DMS79 (cell line): ENCODE results near the gene PTPN23.
A peak's percentile ranks its signal among the peaks of the same experiment; 100 is the strongest.
"Not testable (repeated sequence)": the region's sequence is repeated elsewhere in the genome, so short reads cannot be mapped to it uniquely, and the experiment has no call there.

Experiments used
- DNase-seq: peaks from one replicate; lab custom pipeline; 2025; lab: John Stamatoyannopoulos, UW

PTPN23 gene

DNA sequence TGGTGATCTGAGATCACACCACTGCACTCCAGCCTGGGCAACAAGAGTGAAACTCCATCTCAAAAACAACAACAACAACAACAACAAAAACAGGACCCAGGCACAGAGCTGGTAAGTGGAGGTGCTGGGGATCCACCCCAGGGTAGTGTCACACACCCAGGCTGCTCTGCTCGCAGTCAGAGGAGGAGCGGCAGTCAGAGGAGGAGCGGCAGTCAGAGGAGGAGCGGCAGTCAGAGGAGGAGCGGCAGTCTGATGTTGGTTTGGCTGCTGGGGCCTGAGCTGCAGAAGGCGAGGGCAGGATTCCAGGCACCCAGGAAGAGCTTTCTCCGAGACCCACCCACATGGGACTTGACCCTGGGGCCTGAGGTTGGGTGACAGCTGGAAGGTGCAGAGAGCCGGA is 10.8 kb upstream of the PTPN23 start:
- DNase-seq: not testable (repeated sequence)

GRCh38 chr3:47370887-47371697 is 9.7 kb upstream of the PTPN23 start:
- no peak for DNase-seq

DNA sequence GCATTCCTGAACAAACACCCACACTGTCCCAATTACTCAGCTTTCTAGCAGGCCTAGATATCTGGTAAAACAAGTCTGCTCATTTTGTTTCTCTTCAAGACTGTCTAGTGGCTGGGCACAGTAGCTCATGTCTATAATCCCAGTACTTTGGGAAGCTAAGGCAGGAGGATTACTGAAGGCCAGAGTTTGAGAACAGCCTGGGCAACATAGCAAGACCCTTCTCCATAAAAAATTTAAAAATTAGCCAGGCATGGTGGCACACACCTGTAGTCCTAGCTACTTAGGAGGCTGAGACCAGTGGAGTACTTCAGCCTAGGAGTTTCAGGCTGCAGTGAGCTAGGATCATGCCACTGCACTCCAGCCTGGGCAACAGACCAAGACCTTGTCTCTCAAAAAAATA is 6.2 kb upstream of the PTPN23 start:
- no peak for DNase-seq

DNA sequence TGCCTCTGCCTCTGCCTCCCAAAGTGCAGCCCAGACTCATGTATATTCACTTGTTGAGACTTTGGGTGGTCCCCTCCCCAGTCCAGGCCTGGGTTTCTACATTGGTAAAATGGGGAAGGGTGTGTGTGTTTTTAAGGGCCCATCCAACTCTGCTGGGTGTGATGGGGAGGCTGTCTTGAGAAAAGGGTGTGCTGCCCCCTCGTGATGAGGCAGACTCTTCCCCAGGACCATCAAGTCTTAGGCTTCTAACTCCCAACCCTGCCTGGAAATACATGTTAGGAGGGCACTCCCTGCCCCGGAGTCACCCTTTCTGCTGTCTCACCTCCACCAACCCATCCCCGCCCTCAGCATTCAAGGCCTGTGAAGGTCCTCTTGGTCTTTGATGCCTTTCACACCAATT is 4.4 kb upstream of the PTPN23 start:
- no peak for DNase-seq

DNA sequence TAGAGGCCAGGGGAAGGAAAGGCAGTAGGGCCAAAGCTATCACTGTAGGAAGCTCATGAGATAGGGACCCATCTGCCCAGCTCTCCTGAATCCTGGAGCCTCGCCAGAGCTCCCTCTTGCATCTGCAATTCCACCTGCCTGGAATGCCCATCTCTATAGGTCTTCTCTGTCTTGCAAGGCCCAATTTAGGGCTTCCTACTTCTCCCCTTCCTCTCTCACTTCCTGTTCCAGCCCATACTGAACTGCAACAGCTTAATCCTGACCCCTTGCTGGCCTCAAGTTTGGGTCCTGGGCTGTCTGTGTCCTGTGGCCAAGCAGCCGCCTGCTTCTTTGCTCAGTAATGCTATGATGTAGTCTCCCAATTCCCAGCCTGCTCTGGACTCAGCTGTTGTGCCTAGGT is 3.6 kb upstream of the PTPN23 start:
- no peak for DNase-seq

DNA sequence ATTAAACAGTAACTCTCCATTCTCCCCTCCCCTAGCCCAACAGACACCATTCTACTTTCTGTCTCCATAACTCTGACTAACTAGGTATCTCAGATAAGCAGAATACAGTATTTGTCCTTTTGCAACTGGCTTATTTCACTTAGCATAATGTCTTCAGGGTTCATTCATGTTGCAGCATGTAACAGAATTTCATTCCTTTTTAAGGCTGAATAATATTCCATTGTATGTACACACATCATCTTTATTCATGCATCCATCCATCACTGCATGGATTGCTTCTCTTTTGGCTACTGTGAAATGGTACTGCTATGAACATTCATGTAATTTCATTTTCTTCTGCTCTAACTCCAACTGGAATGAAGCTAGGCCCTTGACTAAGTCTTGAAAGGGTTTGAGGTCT is 2.0 kb upstream of the PTPN23 start:
- DNase-seq: no peak

- no peak for DNase-seq
These were observed 1.4 kb upstream of the PTPN23 start for GRCh38 chr3:47379411-47379899.

- DNase-seq: no peak
These were observed 708 bp upstream of the PTPN23 start for GRCh38 chr3:47380026-47380600.

GRCh38 chr3:47381317-47382157 is 716 bp downstream of the PTPN23 start:
- DNase-seq: peak; percentile 21

DNA sequence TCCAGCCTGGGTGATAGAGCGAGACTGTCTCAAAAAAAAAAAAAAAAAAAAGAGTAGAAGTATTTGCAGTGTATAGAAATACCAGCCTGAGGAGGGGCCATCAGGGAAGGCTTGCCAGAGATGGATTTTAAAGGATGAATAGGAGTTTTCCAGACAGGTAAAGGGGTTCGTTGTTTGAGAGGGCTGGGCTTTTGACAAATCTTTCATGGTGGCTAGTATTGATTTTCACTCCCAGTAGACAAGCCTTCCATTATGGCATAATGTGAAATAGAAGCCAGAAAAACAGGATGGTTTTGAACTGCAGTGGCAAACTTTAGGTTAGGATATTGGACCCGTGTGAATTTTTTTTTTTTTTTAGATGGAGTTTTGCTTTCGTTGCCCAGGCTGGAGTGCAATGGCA is 3.6 kb downstream of the PTPN23 start:
- DNase-seq: no peak

- no peak for DNase-seq
These were observed 4.2 kb downstream of the PTPN23 start for GRCh38 chr3:47385007-47385406.

DNA sequence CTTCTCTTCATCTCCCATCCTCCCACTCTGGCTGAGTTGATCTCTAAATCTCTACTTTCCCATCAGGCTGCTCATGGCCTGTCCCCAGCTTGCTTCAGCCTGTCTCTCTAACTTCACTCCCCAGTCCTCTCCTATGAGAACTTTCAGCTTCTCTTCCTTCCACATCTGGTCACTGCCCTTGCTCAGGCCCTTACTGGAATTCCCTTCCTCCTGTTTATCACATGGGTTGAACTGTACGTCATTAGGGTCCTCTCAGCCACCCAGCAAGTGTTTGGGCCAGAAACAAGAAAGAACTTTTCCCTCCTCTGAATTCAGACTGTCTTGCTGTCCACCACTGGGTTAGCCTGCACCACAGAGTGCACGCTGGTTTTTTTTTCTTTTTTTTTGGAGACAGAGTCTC is 5.0 kb downstream of the PTPN23 start:
- DNase-seq: no peak

GRCh38 chr3:47392933-47393332 is 12.1 kb downstream of the PTPN23 start:
- no peak for DNase-seq

GRCh38 chr3:47394140-47394870 is 13.5 kb downstream of the PTPN23 start:
- DNase-seq: no peak

DNA sequence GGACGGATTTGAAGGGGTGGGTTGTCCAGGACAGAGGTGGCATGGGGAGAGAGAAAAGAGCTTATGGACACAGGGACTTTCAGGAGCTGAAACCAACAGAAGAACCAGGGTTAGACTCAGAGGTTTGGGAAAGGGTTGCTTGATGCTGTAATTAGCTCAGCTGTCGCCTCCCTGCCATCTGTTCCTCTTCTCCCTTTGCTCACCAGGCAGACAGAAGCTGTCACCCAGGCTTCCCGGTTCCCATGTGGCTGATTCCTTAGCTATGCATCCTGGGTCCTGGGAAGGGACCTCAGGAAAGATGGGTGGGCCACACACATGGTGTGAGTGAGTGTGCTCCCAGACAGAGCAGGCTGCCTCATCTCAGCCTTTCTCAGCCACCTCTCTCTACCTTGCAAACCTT is 14.1 kb downstream of the PTPN23 start:
- no peak for DNase-seq

- no peak for DNase-seq
These were observed 17.4 kb downstream of the PTPN23 start for GRCh38 chr3:47398228-47398627.

DNA sequence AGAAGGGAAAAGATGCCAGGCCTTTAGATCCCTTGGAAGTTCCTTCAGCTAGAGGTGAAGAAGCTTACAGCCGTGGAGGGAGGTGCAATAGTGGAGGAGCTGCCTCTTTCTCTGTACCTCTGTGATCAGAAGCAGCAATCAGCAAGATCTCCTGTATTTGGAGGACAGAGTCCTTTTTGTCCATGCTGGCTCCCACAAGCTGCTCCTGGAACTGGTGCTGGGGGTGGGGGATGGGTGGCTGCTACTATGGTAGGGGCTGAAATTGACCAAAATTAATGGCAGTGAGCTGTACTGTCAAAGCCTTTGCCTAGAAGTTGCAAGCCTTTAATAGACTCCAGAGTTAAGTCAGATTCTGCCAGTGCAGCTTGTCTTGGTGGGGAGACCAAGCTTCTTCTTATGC is 18.2 kb downstream of the PTPN23 start:
- no peak for DNase-seq

DNA sequence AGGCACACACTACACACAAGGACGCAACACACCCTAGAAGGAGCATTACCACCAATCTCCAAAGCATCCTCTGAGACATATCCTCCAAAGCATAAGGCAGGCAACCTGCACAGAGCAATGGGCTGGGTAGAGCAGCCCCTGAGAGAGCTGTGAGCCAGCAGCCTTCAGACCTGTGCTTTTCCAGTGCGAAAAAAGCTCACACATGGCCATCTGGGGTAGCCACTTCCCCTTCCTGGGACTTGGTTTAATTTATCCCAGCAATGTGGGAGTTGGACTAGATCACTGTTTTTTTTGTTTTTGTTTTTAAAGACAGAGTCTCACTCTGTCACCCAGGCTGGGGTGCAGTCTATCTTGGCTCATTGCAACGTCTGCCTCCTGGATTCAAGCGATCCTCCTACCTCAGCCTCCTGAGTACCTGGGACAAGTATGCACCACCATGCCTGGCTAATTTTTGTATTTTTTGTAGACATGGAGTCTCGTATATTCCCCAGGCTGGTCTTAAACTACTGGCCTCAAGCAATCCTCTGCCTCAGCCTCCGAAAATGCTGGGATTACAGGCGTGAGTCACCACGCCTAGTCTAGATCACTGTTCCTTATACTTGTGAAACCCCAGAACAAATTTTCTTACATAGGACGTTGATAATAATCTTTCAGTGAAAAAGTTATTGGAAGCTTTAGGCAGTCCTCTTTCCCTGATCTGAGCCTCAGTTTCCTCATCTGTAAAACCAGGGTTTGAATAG is 18.9 kb downstream of the PTPN23 start:
- DNase-seq: no peak

DNA sequence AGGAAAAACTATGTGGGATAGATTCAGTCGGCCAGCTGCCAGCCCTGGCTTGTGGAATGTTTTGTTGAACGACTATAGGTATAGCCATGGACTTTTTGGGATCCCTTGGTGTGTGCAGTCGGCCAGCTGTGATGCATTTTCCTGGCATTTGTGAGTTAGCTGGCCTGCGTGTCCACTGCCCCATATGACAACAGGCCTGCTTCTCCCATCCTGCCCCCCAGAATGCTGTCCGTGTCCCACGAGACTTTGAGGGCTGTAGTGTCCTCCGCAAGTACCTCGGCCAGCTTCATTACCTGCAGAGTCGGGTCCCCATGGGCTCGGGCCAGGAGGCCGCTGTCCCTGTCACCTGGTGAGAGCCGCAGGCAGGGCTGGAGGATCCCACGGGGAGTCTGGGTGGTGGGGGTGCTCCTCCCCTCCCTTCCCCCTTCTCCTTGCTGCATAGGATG is 23.6 kb downstream of the PTPN23 start:
- no peak for DNase-seq

DNA sequence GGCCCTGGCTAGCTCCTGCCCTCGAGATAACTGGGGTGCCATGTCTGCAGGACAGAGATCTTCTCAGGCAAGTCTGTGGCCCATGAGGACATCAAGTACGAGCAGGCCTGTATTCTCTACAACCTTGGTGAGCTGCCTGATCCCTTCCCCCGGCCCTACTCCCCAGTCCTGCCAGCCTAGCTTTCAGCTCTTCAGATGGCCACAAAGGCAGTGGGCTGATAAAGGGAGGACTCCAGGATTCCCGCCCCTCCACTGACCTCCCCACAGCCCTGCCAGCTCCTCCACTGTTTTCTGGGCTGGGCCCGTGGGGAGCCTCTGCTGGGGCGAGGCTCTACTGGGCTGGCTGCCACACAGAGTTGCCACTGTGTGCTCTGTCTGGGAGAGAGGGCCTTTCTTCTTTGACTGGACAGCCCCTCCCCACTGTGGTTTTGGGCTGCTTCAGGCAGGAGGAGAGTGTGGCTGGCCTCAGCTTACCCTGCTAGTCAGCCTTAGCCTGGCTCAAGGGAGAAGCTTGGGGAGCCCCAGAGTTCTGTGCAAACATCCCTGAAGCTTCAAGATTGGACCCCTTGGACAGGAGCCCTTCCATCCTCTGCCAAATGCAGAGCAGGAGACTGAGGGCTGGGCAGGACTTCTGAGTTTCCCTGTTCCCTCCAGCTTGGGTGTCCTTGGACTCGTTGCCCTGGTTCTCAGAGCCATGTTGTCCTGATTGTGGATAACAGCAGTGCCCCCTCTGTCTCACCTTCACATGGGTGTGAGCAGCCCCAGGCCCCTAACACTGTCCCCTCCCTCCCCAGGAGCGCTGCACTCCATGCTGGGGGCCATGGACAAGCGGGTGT is 24.4 kb downstream of the PTPN23 start:
- no peak for DNase-seq
